Measurements from ENCODE around the gene XKR3.
"Not testable (repeated sequence)": the region's sequence is repeated elsewhere in the genome, so short reads cannot be mapped to it uniquely, and the experiment has no call there.

Gene XKR3

DNA sequence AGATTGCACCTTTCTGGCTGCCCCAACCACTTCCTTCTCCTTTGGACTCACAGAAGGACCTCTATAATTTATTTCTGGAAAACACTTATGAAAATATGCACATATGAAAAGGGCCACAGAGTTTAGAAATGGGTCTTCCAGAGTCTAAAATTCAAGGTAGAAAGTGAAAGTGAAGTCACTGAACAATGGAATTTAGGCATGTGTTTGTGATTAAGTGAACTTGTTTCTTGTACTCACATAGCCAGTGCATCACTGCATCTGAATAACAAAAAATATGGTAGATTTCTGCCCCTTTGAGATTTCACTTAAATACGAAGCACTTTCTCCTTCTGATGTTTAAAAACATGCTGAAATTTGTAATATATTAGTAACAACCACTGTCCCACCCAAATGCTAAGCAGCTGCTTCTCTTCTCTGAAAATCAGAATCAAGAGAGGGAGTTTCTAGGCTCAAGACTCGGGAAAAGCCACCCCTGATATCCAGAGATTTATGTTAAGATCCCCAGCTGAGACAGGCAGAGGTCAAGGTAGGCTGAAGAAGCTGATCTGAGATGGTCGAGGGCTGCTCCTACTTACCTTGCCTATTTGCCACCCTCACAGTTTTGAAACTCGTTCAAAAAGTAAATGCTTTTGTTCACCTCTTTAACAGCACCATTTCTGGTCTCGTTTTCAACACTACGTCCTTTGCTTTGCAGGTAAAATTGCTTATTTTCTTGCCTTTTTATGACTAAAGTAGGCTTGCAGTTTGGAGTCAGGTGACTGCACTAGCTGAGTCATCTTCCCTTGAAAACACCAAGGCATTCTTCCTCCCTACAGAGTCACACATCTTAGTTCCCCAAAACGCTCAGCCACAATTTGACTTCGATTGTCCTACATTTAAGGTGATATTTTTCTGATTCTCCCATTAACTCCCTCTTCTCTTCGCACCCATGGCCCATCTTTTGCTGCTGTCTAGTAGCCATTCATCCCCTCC is at the start of gene XKR3:
TSS of gene XKR3 (minus strand) at position 696 of the 972 bp plus-strand sequence. CDS start 17,338 bp downstream, outside the sequence.
- DNase-seq (ENCODE audit: low spot score) = no peak

DNA sequence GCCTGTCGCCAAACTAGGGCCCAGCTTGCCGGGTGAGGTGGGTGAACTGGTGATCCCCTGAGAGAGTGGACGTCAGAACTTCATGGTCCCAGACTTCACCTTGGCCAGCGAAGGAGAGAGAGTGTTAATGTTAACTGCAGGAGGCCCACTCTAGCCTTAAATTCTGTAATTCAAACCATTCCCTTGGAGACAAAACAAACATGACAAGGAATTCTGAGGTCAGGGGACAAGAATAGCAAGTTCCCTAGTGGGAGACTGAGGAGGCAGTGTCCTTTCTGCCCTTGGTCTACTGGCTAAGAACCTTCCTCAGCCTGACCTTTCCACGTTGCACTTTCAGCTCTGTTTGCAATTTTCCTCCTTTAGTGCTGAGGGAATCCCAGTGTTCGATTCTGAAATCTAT is 44.4 kb upstream of the XKR3 start:
- not testable (repeated sequence) for DNase-seq (ENCODE audit: low spot score)

DNA sequence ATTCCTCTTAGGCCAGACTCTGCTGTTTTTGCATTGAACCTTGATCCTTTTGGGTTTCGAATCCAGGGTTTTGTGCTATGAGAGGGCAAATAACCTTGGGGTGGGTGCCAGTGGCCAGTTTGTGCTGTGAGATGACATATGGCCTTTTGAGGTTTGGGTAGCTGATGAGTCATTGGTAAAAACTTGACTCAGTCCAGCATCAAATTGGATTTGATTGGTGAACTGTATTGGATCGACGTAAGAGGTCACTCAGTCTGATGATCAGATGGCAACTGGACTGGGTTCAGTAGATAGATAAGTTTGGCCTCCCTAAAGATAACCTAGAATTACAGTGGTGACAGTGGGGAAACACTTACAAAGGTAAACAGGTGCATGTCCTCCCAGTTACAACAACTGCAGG is 41.0 kb upstream of the XKR3 start:
- DNase-seq (ENCODE audit: low spot score) = no peak

DNA sequence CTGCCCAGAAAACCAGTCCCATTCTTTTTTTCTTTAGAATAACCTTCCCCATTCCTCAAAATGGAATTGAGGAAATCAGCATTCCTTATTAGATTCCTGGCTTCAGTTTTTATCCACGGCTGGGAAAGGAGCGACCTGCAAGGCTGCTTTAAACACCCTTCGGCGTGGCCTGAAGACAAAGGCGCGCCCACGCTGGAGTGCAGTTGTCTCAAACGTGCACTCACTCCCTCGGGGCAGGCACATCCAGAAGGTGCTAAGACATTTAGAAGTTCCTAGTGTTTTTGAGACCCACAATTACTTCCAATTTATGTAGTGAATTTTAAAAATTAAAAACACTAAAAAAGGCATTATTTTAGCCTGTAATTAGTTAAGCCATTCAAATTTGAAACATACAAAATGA is 31.6 kb upstream of the XKR3 start:
- DNase-seq (ENCODE audit: low spot score) = not testable (repeated sequence)

DNA sequence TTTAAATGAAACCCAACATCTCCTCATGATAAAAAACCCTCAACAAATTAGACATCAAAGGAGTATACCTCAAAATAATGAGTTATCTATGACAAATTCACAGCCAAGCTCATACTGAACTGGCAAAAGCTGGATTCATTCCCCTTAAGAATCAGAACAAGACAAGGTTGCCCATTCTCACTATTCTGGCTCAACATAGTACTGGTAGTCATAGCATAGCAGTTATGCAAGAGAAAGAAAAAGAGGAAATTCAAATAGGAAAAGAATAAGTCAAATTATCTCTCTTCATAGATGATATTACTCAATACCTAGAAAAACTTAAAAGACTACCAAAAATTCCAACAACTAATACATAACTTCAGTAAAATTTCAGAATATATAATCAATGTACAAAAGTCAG is 29.4 kb upstream of the XKR3 start:
- no peak for DNase-seq (ENCODE audit: low spot score)

DNA sequence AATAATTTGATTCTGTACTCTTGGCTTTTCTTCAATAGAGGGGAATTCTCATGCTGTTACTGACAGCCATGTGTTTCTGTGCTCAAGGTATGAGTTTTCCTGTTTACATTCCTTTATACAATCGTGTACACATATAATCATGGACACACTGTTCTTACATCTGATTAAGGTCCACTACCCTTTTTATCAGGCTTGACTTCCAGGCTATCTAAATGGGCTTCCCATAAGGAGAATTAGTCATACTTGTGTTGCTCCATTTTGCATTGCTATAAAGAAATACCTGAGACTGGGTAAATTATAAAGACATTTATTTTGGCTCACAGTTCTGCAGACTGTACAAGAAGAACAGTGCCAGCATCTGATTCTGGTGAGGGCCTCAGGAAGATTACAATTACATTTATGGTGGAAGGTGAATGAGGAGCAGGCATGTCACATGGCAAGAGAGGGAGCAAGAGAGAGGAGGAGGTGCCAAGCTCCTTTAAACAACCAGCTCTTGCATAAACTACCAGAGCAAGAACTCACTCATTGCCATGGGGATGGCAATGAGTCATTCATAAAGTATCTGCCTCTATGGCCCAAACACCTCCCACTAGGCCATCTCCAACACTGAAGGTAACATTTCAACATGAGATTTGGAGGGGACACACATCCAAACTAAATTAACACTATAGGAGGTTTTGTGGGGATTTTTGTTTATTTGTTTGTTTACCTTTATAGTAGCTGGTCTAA is 26.2 kb upstream of the XKR3 start:
- DNase-seq (ENCODE audit: low spot score) = not testable (repeated sequence)

DNA sequence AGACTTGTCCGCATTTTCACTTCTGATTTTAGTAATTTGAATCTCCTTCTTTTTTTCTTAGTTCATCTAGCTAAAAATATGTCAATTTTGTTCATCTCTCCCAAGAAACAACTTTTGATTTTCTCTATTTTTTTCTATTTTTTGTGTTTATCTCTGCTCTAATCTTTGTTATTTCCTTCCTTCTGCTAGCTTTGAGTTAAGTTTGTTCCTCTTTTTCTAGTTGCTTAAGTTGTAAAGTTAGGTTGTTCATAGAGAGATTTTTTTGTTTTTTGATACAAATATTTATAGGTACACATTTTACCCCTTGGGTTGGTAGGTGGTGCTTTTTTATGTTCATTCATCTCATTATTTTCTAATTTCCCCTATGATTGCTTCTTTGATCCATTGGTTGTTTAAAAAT is 22.1 kb upstream of the XKR3 start:
- DNase-seq (ENCODE audit: low spot score) = no peak

DNA sequence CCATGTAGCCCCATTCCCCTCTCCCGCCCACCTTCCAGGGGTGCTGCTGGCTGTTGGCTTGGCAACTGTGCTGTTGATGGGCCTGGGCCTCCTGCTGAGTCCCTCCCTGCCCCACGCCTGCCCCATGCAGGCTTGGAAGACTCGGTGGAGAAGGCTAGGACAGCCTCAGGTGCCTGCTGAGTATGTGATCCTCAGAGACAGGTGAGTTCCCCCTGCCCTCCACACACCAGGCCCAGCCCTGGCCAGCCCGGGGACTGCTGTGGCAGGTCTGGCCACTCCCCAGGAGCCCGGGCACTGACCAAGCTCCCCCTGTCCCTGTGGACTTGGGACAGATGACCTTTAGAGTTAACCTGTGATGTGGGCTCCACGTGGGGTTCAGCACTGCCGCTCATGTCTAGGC is 20.7 kb upstream of the XKR3 start:
- DNase-seq (ENCODE audit: low spot score) = no peak

DNA sequence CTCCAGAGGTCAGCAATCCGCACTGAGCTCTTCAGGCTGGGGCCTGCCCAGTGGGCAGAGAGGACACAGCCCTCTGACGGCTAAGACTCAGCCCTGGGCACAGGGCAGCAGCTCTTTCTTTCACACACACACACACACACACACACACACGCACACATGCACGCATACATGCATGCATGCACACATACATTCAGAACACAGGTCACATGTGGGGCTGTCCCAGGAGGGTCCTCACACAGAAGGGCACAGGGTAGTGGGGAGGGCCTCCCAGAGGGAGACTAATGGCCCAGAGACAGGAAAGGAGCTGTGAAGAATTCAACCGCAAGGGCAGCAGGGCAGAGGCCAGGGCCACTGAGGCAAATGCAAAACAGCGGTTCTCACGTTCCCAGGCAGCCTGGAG is 20.3 kb upstream of the XKR3 start:
- no peak for DNase-seq (ENCODE audit: low spot score)

DNA sequence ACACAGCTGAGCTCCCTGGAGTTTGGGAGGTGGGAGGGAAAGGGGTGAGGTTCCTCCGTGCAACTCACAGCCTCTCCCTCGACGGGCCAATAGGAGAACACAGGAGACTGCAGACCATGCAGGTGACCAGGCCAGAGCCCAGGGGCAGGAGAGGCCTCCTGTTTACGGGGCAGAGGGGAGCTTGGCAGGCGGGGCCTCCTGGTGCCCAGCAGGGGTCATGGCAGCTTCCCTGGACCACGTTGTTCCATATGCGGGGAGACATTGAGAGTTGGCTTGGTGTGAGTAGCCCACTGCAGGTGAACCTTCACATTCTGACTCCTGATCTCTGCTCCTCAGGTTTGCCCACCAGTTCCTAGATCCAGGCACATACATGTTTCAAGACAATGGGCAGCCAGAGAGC is 19.3 kb upstream of the XKR3 start:
- no peak for DNase-seq (ENCODE audit: low spot score)

DNA sequence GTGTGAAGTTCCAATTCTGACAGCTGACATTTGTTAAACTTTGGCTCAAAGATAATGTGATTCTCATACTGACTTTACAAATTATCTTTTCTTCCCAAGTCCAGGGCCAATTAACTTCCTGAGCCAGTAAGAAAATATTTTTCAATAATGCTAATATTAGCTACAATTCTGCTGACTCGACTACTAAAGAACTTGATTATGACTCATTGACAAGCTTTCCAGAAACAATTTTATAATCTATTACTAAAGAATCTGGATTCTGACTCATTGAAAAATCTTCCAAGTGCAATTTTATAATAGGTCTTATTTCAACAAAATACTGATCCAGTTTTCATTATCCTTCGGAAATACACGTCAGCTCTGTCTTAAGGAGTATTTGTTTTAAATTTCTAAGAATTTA is 12.9 kb upstream of the XKR3 start:
- no peak for DNase-seq (ENCODE audit: low spot score)

DNA sequence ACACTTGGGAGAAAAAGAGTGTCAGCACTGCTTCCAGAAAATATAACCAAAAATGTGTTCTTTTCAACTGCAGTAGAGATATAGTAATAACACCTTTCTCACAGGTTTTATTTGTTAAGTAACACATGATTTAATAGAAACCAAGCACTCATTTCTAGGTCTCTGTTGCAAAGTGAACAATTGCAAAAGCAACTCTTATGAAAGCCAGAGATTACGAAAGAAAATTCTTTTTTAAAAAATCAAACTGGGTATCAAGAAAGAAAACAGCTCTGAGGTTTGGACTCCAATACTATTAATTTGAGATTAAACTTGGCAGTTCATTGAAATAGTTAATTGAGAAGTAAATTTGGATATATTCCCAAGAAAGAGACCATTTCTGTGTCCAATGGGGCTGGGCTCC is 9.8 kb upstream of the XKR3 start:
- no peak for DNase-seq (ENCODE audit: low spot score)

DNA sequence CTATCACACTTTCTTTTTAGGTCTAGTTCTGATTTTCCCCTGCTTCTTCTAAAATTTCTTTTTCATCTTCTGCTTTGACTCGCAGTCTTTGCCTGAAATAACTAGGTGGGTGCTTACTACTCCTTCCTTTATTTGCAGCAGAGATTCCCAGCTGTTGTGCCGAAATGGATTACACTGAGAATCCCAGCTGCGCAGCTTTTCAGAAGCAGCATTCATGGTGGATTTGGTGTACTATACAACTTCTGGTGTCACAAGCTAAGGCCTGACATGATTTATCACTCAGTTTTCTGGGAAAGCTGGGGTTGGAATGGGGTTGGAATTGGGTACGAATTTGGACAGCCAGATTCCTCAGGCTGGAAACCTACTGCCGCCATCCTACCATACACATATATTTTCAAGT is 6.0 kb upstream of the XKR3 start:
- DNase-seq (ENCODE audit: low spot score) = no peak

DNA sequence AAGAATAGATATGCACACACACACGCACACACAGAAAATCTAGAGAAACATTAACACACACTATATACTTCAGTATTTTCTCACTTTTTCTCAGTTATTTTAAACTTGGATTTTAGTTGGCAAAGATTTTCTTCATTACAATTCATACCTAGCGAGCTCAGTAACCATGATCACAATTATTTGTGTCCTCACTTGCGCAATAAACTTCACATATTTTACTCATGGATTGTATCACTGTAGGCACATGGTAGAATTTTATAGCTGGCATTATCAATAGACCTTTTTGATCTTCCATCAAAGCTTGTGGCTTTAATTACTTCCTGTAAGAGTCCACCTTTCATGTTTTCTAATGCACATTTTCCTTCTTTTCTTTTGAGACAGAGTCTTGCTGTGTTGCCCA is 4.8 kb upstream of the XKR3 start:
- DNase-seq (ENCODE audit: low spot score) = no peak

DNA sequence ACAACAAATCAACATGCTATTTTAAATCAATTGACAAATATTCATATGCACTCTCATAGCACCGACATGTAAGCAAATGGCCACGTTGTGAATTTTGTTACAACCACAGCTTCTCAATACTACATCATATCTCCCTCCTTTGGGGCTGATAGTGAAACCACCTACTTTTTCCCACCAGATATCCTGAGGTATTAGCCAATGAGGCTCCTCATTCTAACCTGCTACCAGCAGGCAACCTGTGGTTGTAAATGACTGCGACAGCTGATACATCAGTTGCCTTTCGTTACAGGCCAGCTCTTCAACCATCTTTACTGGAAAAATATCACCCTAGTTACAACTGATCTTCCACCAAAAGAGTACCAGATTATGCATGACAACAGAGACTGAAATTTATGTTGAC is 3.7 kb upstream of the XKR3 start:
- no peak for DNase-seq (ENCODE audit: low spot score)

DNA sequence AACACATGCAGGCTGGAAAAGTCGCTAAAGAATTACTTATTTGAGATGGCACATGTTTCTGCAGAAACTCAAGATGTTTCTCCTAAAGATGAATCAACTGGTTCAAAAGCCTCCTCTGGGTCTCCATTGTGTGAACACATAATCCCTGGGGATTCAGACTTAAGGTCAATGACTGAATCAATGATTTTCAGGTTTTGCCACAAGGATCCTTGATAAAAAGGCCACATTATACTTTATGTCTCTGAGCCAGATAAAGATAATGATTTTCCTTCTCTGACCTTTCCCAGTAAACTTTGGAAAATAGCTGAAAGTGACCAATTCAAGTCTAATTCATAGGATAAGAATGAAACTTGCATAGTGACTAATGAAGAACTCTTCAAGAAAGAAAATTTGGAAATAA is 2.3 kb upstream of the XKR3 start:
- DNase-seq (ENCODE audit: low spot score) = no peak

DNA sequence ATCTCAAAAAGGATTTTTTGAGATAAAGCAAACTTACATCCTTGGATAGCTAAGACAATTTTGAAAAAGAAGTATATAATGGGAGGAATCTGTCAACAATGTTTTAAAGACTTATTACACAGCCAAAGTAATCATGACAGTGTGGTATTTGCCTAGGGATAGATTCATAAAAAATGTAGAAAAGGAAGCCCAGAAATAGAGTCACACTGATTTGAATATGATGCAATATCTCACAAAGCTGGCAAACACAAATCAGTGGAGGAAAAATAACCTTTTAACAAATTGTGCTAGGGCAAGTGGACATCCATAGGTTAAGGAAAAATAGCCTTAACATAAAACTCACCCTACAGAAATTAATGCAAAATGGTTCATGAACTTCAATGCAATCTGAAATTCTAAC is 6.0 kb downstream of the XKR3 start:
- DNase-seq (ENCODE audit: low spot score) = no peak

DNA sequence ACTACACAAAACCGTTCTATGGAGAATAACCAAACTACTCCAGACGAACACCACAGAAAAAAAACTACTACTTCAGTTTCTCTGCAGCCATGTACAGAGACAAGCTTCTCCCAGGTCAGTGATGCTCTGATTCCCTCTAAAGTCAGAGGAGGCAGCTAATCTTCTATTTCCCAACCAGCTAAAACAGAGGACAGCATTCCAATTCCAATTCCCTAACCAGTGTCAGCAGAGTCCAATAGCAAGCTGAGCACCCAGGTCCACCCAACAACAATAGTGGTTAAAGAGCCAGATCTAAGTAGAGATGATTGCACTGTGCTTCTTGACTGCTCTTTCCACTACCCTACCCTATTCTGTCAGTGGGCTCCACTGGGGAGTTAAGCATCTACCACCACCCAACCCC is 6.7 kb downstream of the XKR3 start:
- DNase-seq (ENCODE audit: low spot score) = no peak

DNA sequence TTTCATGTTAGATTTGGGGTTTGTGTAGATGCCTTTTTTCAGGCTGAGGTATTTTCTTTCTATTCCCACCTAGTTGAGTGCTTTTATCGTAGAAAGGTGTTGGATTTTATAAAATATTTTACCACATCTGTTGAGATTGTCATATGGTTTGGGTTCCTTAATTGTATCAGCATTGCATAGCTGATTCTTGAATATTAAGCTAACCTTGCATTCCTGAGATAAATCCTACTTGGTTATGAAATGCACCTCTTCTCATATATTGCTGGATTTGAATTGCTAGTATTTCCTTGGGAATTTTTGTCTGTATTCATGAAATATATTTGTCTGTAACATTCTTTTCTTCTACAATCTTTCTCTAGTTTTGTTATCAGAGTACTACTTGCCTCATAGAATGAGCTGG is 10.1 kb downstream of the XKR3 start:
- no peak for DNase-seq (ENCODE audit: low spot score)

DNA sequence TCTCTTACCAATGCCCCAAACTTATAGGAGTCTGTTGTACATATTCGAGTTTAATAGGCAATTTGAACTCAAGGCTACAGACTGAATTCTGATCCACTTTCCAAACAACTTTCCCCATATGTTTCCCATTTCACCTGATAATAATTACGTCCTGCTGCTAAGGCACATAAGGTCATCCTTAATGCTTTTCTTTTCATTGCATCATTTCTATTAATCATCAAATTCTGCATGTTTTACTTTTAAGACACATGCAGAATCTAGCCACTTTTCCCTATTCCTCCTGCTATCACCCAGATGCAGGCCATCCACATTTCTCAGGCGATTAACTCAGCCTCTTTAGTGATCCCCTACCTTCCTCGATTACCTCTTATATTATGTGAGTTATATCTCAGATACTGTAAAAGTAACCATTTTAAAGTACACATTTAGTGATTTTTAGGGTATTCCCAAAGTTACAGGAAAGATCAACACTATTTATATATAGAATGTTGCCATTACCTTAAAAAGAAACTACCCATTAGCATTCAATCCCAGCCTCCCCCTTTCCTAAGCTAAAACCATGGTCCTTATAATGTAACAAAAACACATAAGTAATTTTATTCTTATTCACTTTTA is 14.9 kb downstream of the XKR3 start:
- DNase-seq (ENCODE audit: low spot score) = no peak

DNA sequence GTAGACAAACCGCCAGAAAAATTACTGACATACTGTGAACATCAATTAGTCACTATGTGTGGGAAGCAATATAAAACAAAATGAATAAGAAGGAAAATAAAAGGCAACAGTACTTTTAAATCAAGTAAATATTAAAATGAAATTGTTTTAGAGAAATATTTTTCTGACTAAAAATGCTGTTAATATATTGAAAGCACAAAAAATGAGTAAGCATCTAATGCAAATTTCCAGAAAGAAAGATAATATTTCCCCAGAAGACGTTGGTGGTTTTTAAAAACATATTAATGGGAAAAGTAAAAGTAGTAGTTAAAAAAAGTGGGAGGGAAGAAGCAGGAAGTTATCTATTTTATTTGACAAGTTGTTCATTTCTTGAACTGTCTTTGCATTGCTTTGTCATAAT is 16.5 kb downstream of the XKR3 start:
- no peak for DNase-seq (ENCODE audit: low spot score)

DNA sequence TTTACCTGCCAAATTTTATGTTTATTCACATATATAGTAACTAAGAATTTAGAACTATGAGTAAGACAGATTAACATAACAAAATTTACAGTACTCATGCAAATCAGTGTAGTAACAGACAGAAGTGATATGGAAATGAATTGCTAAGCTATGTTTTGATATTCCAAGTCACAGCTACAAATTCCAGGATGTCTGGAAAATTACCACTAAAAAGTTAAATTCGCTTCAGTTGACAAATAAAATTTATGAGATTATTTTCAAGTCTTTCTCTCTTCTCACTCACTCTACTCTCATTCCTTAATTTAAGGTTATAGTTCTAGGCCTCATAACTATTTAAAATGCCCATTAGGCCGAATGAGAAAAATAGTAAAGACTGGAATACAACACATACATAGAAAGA is 18.1 kb downstream of the XKR3 start:
- DNase-seq (ENCODE audit: low spot score) = no peak

DNA sequence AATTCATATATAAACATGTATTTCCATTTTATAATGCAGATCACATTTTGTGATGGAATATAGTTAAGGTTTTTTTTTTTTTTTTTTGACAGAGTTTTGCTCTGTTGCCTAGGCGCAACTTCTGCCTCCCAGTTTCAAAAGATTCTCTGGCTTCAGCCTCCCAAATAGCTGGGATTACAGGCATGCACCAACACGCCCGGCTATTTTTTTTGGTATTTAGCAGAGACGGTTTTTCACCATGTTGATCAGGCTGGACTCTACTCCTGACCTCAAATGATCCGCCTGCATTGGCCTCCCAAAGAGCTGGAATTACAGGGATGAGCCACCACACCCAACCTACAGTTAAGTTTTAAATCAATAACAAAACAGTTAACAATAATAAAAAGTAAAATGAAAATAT is 18.8 kb downstream of the XKR3 start:
- DNase-seq (ENCODE audit: low spot score) = no peak
